Stimulated activated CD4-positive, alpha-beta T cell treated with anti-CD3 and anti-CD28 coated beads, Interleukin-2, amount 100 ng/mL, for 48 hours (primary cell): Measurements from ENCODE around the gene TSPYL2.
A peak's percentile ranks its signal among the peaks of the same experiment; 100 is the strongest.

Experiments
- DNase-seq, 2 donors: peaks; one replicate each; pipeline ENCODE4 v3.0.0-alpha.2; 2020

Gene TSPYL2

GRCh38 chrX:53081925-53082772 lies at the start of gene TSPYL2:
TSS of gene TSPYL2 (plus strand) at chrX:53082367. CDS start at chrX:53082499, 132 bp downstream.
- peak; percentile 85 for DNase-seq

GRCh38 chrX:53036149-53036548 lies 46.0 kb upstream of the TSPYL2 start:
- no peak for DNase-seq

GRCh38 chrX:53039236-53039635 lies 42.9 kb upstream of the TSPYL2 start:
- no peak for DNase-seq

GRCh38 chrX:53044995-53045394 lies 37.2 kb upstream of the TSPYL2 start:
- DNase-seq, result no peak

- no peak for DNase-seq
These were observed 34.9 kb upstream of the TSPYL2 start for GRCh38 chrX:53047228-53047627.

GRCh38 chrX:53048169-53049126 lies 33.7 kb upstream of the TSPYL2 start, which contains the start of gene GPR173:
TSS of gene GPR173 (plus strand) at chrX:53048789. CDS start at chrX:53076622, 27,833 bp downstream.
- DNase-seq, result no peak

GRCh38 chrX:53049127-53049517 lies 33.0 kb upstream of the TSPYL2 start:
- DNase-seq, result no peak

GRCh38 chrX:53050841-53051240 lies 31.3 kb upstream of the TSPYL2 start:
- DNase-seq, result no peak

- no peak for DNase-seq
These were observed 26.8 kb upstream of the TSPYL2 start for GRCh38 chrX:53055244-53055849.

- no peak for DNase-seq
These were observed 25.9 kb upstream of the TSPYL2 start for GRCh38 chrX:53056292-53056691.

GRCh38 chrX:53065104-53065503 lies 17.1 kb upstream of the TSPYL2 start:
- no peak for DNase-seq

GRCh38 chrX:53071064-53071463 lies 11.1 kb upstream of the TSPYL2 start:
- no peak for DNase-seq

- peak; percentile 51 to 61 for DNase-seq
These were observed 10.4 kb upstream of the TSPYL2 start for GRCh38 chrX:53071604-53072417.

- no peak for DNase-seq
These were observed 9.6 kb upstream of the TSPYL2 start for GRCh38 chrX:53072418-53073114.

GRCh38 chrX:53073115-53073586 lies 9.0 kb upstream of the TSPYL2 start:
- no peak for DNase-seq

GRCh38 chrX:53075011-53075410 lies 7.2 kb upstream of the TSPYL2 start:
- DNase-seq, result no peak

GRCh38 chrX:53076671-53077070 lies 5.5 kb upstream of the TSPYL2 start:
- DNase-seq, result no peak

- DNase-seq, result no peak
These were observed 4.7 kb upstream of the TSPYL2 start for GRCh38 chrX:53077207-53078197.

- no peak for DNase-seq
These were observed 3.2 kb upstream of the TSPYL2 start for GRCh38 chrX:53078943-53079342.
